K562 (cell line): ENCODE measurements around the gene IDI2. TPM values are rescaled to one million over a fixed set of nuclear protein-coding genes. Genes with fewer than 3 reads are reported as not detected.

Source experiments
- ATAC-seq: fragments of 200-7000 bp; cut with Tn5 transposase; 3 replicates; pipeline ENCODE4 v1.9.1; 2020; ENCODE audit warnings: moderate library complexity
- BruUV-seq: library from RNA; stranded (reverse); fragments of 400-500 nt; replicated peaks from 2 replicates; lab custom pipeline; 2021; lab: Mats Ljungman, UMichigan
- CTCF ChIA-PET: fragments of 300-600 bp; formaldehyde crosslinking; extraction: SDS; loops from one replicate; lab custom pipeline; 2021; ENCODE audit warnings: low intra/inter-chr PET ratio; lab: Yijun Ruan, JAX
- POLR2A ChIA-PET: fragments of 300-600, 350-650 bp; sonication (Branson Sonifier 250); formaldehyde crosslinking; extraction: SDS; loops from one replicate; lab custom pipeline; 2021; ENCODE audit warnings: antibody characterized with exemption, inconsistent platforms; lab: Yijun Ruan, JAX
- DNase-seq, 4 experiments: peaks; one replicate each; pipeline versions ENCODE4 v3.0.0 to v3.0.0-alpha.2; 2011 to 2018; ENCODE audit warnings: low spot score in 3 of 4, mixed read lengths in 3 of 4; ENCODE audit errors: extremely low read depth in 1 of 4
- FAIRE-seq: peaks from 2 replicates; lab custom pipeline; 2011; peaks lifted over from hg19 to GRCh38; lab: Jason Lieb, UNC
- H2AFZ ChIP-seq: 2 replicates; pipeline ENCODE4 v1.6.0; 2011; ENCODE audit warnings: low read depth, low read length, control low read depth, inconsistent platforms
- H3K27ac ChIP-seq: fragments of 200-600 bp; 3 replicates; pipeline ENCODE4 v1.8.0; 2011; ENCODE audit warnings: low read depth, mild to moderate bottlenecking, control low read depth, inconsistent platforms, low read length, moderate library complexity, mixed read lengths; ENCODE audit errors: extremely low read depth
- H3K27me3 ChIP-seq, 2 experiments: fragments of 300-600 bp in 1 of 2; 2 replicates in 1 of 2; 3 replicates in 1 of 2; pipeline versions ENCODE4 v1.6.0 to v1.8.0; 2011; ENCODE audit warnings: inconsistent platforms in 2 of 2, low read length in 2 of 2, mild to moderate bottlenecking in 1 of 2, mixed read lengths in 1 of 2, moderate library complexity in 1 of 2; ENCODE audit not compliant: control insufficient read depth in 2 of 2, insufficient read depth in 2 of 2
- H3K36me3 ChIP-seq: fragments of 300-600 bp; 3 replicates; pipeline ENCODE4 v1.8.0; 2011; ENCODE audit warnings: mild to moderate bottlenecking, low read length, inconsistent platforms; ENCODE audit not compliant: control insufficient read depth, insufficient read depth
- H3K4me1 ChIP-seq, 2 experiments: fragments of 200-600 bp in 1 of 2; replicated peaks in 1 of 2; 2 replicates in 1 of 2; 3 replicates in 1 of 2; pipeline versions ENCODE4 v1.5.1 to v1.8.0; 2011; ENCODE audit warnings: inconsistent platforms in 2 of 2, low read length in 2 of 2, mild to moderate bottlenecking in 1 of 2, mixed read lengths in 1 of 2, moderate library complexity in 1 of 2; ENCODE audit not compliant: control insufficient read depth in 2 of 2, insufficient read depth in 2 of 2
- H3K4me2 ChIP-seq: 2 replicates; pipeline ENCODE4 v1.6.1; 2011; ENCODE audit warnings: low read length, control low read depth, inconsistent platforms, mixed read lengths; ENCODE audit not compliant: insufficient read depth
- H3K4me3 ChIP-seq: fragments of 200-600 bp; sonication (generic), shearing (Covaris generic); 2 replicates; pipeline ENCODE4 v1.5.1; 2016; ENCODE audit warnings: control low read depth, inconsistent platforms
- H3K79me2 ChIP-seq: fragments of 200-600 bp; 3 replicates; pipeline ENCODE4 v1.8.0; 2011; ENCODE audit warnings: low read length, inconsistent platforms; ENCODE audit not compliant: control insufficient read depth, insufficient read depth
- H3K9ac ChIP-seq, 2 experiments: 2 replicates each; pipeline versions ENCODE4 v1.6.0 to v1.6.1; 2011; ENCODE audit warnings: low read depth in 2 of 2, low read length in 2 of 2, control low read depth in 1 of 2, inconsistent platforms in 1 of 2, mild to moderate bottlenecking in 1 of 2, mixed read lengths in 1 of 2; ENCODE audit not compliant: insufficient read depth in 1 of 2
- H3K9me1 ChIP-seq: one replicate; pipeline ENCODE4 v1.6.0; 2011; ENCODE audit warnings: inconsistent platforms, mild to moderate bottlenecking, low read length, moderate library complexity; ENCODE audit not compliant: control insufficient read depth, insufficient read depth
- H3K9me3 ChIP-seq: replicated peaks from 2 replicates; pipeline ENCODE4 v1.5.1; 2011; ENCODE audit warnings: low read depth, low read length, inconsistent platforms; ENCODE audit not compliant: control insufficient read depth, insufficient read depth
- H4K20me1 ChIP-seq: replicated peaks from 2 replicates; pipeline ENCODE4 v1.6.1; 2011; ENCODE audit warnings: low read length, inconsistent platforms, mixed read lengths; ENCODE audit not compliant: control insufficient read depth, insufficient read depth
- ELK1 ChIP-seq: sonication (generic); formaldehyde crosslinking; IDR thresholded peaks from 2 replicates; pipeline ENCODE4 v1.8.1; 2022; ENCODE audit warnings: missing genetic modification reagents
- MTA1 ChIP-seq: fragments of 450-650 bp; IDR thresholded peaks from 2 replicates; pipeline ENCODE4 v1.6.1; 2017; ENCODE audit warnings: borderline replicate concordance
- PML ChIP-seq: IDR thresholded peaks from 2 replicates; pipeline ENCODE4 v1.6.1; 2012; ENCODE audit warnings: low read length, inconsistent platforms
- RREB1 ChIP-seq: fragments of 250-450 bp; sonication (Bioruptor Pico); IDR thresholded peaks from 2 replicates; pipeline ENCODE4 v1.4.0; 2020
- STAT5B ChIP-seq: fragments of 250-450 bp; sonication (Bioruptor Pico); IDR thresholded peaks from 2 replicates; pipeline ENCODE4 v1.8.0; 2021; ENCODE audit warnings: mild to moderate bottlenecking, inconsistent platforms
- TEAD4 ChIP-seq, 2 experiments: sonication (generic) in 1 of 2; formaldehyde crosslinking in 1 of 2; IDR thresholded peaks; 2 replicates each; pipeline versions ENCODE4 v1.6.1 to v1.8.0; 2012 to 2022; ENCODE audit warnings: borderline replicate concordance in 1 of 2, inconsistent platforms in 1 of 2, low read length in 1 of 2, mild to moderate bottlenecking in 1 of 2, missing genetic modification reagents in 1 of 2
- WGBS: fragments of 100-300 bp; shearing (Covaris generic); methylation state at CpG from one replicate; pipeline ENCODE4 v1.1.6; 2016; ENCODE audit warnings: low coverage, mixed read lengths; ENCODE audit not compliant: insufficient coverage; ENCODE audit errors: missing lambda C conversion rate; 5-methylcytosine and 5-hydroxymethylcytosine counted together
- in situ Hi-C: fragments of 300-500 bp; cut with MboI; formaldehyde crosslinking; loops from 4 replicates; pipeline ENCODE4 v1.15.0; 2018; ENCODE audit warnings: inconsistent platforms, mixed read lengths
- intact Hi-C: fragments of 100-400 bp; cut with micrococcal nuclease; formaldehyde crosslinking; loops from 2 replicates; pipeline ENCODE4 v1.14.2; 2022
- polyA plus RNA-seq, 8 experiments: library from polyadenylated mRNA; depleted of rRNA in 4 of 8; stranded (reverse) in 5 of 8; unstranded in 3 of 8; fragments of >200 nt; fragmentation: Nextera tagmentation in 2 of 8; fragmentation: Illumina TruSeq in 1 of 8; extraction: Ambion mirVana in 2 of 8; extraction: Trizol in 1 of 8; gene quantifications; 2 replicates each; pipeline versions ENCODE4 v1.2.1 to v1.2.3, GENCODE V29; 2011 to 2014; ENCODE audit warnings: inconsistent platforms in 1 of 8, missing spikeins in 1 of 8
- total RNA-seq, 7 experiments: library from RNA; depleted of rRNA in 6 of 7; stranded (reverse); fragments of >200 nt in 6 of 7; fragmentation: Illumina TruSeq in 2 of 7; extraction: Trizol in 2 of 7; gene quantifications; 2 replicates each; pipeline versions ENCODE4 v1.2.1 to v1.2.3, GENCODE V29; 2011 to 2021; ENCODE audit warnings: low replicate concordance in 1 of 7
- TF ChIP-seq, protein P1 (sequence below): fragments of 200-800 bp; sonication (Bioruptor generic); IDR thresholded peaks from 2 replicates; pipeline ENCODE4 v1.6.1; 2016; ENCODE audit warnings: missing genetic modification characterization, missing compliant biosample characterization
- TF ChIP-seq, protein P2 (sequence below): fragments of 450-650 bp; formaldehyde crosslinking; IDR thresholded peaks from 2 replicates; pipeline ENCODE4 v1.4.0; 2020; ENCODE audit warnings: mild to moderate bottlenecking, moderate library complexity

The IDI2 gene
- total and polyA plus RNA-seq, 9 of the 15 experiments (the other 6 are each of a cell fraction or from before 2014, with no cell fraction given): not detected

DNA sequence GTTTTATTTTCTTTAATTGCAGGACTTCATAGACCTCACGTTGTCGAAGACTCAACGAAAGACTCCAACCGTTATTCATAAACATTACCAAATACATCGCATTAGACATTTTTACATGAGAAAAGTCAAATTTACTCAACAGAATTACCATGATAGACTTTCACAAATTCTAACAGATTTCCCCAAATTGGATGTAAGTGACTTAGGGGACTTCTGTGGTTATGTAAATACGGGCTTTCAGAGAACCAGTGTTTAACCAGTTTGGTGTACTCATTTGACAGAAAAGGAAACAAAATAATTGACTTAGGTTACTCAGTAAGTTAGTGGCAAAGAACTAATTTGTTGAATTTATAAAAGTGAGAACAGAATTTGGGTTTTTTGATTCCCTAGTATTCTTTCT is 33.2 kb downstream of the IDI2 start:
- H3K9me1 ChIP-seq: no peaks in the 10 kb centered on the region
- no peak for FAIRE-seq
- H3K27ac ChIP-seq: no peak overlapping the region
- intact Hi-C loops (no loop called here), in situ Hi-C loops (no loop called here)
- no peak for DNase-seq
- ChIA-PET CTCF (no interaction called here), POLR2A (interaction anchor here (0.6 to 1.7 kb wide), 2 partner anchors 12 to 100 kb away, joined by 3 to 8 read pairs; no protein-coding TSS in a partner anchor)
- H3K9ac ChIP-seq: no peak overlapping the region
- WGBS: 95% methylated on average over 6 of the region's 6 CpGs
- H2AFZ ChIP-seq: no peak overlapping the region
- H3K9me3 ChIP-seq: no peaks in the 10 kb centered on the region
- no peak for ATAC-seq
- no peak overlapping the region for H3K4me3 ChIP-seq
- H3K4me1 ChIP-seq: peaks cover 12 to 15% of the 10 kb centered on the region in 2 experiments; a peak in 4 of 5 replicates
- peaks cover 76% of the 10 kb centered on the region for H3K36me3 ChIP-seq
- H3K27me3 ChIP-seq: no peaks in the 10 kb centered on the region
- peaks cover 79% of the 10 kb centered on the region for H3K79me2 ChIP-seq
- H4K20me1 ChIP-seq: peaks cover 22% of the 10 kb centered on the region
- no TSS peak for BruUV-seq
- no peak overlapping the region for H3K4me2 ChIP-seq
- TF ChIP-seq ELK1 (CRISPR knock-in tag) (no peak), RREB1 (CRISPR knock-in tag) (no peak), TEAD4 (IDR thresholded peaks at IDR 0.05; ENCODE audit: low read length) (no peak), TEAD4 (CRISPR knock-in tag; IDR thresholded peaks at IDR 0.05; ENCODE audit: borderline replicate concordance) (no peak), MTA1 (no peak), STAT5B (CRISPR knock-in tag) (no peak), PML (no peak)
- TF ChIP-seq, protein P1, sequence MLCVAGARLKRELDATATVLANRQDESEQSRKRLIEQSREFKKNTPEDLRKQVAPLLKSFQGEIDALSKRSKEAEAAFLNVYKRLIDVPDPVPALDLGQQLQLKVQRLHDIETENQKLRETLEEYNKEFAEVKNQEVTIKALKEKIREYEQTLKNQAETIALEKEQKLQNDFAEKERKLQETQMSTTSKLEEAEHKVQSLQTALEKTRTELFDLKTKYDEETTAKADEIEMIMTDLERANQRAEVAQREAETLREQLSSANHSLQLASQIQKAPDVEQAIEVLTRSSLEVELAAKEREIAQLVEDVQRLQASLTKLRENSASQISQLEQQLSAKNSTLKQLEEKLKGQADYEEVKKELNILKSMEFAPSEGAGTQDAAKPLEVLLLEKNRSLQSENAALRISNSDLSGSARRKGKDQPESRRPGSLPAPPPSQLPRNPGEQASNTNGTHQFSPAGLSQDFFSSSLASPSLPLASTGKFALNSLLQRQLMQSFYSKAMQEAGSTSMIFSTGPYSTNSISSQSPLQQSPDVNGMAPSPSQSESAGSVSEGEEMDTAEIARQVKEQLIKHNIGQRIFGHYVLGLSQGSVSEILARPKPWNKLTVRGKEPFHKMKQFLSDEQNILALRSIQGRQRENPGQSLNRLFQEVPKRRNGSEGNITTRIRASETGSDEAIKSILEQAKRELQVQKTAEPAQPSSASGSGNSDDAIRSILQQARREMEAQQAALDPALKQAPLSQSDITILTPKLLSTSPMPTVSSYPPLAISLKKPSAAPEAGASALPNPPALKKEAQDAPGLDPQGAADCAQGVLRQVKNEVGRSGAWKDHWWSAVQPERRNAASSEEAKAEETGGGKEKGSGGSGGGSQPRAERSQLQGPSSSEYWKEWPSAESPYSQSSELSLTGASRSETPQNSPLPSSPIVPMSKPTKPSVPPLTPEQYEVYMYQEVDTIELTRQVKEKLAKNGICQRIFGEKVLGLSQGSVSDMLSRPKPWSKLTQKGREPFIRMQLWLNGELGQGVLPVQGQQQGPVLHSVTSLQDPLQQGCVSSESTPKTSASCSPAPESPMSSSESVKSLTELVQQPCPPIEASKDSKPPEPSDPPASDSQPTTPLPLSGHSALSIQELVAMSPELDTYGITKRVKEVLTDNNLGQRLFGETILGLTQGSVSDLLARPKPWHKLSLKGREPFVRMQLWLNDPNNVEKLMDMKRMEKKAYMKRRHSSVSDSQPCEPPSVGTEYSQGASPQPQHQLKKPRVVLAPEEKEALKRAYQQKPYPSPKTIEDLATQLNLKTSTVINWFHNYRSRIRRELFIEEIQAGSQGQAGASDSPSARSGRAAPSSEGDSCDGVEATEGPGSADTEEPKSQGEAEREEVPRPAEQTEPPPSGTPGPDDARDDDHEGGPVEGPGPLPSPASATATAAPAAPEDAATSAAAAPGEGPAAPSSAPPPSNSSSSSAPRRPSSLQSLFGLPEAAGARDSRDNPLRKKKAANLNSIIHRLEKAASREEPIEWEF (CRISPR knock-in tag): no peak
- TF ChIP-seq, protein P2, sequence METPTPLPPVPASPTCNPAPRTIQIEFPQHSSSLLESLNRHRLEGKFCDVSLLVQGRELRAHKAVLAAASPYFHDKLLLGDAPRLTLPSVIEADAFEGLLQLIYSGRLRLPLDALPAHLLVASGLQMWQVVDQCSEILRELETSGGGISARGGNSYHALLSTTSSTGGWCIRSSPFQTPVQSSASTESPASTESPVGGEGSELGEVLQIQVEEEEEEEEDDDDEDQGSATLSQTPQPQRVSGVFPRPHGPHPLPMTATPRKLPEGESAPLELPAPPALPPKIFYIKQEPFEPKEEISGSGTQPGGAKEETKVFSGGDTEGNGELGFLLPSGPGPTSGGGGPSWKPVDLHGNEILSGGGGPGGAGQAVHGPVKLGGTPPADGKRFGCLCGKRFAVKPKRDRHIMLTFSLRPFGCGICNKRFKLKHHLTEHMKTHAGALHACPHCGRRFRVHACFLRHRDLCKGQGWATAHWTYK: no peak
